GM19238 (cell line): ENCODE data around the gene DLG5.
"Not testable (repeated sequence)": the region's sequence is repeated elsewhere in the genome, so short reads cannot be mapped to it uniquely, and the experiment has no call there.

Experiments
- DNase-seq: peaks from one replicate; pipeline ENCODE4 v3.0.0; 2011; ENCODE audit warnings: low spot score; ENCODE audit not compliant: insufficient read length

Gene DLG5

GRCh38 chr10:77798940-77799339 is 127.6 kb downstream of the DLG5 start:
- no peak for DNase-seq

DNA sequence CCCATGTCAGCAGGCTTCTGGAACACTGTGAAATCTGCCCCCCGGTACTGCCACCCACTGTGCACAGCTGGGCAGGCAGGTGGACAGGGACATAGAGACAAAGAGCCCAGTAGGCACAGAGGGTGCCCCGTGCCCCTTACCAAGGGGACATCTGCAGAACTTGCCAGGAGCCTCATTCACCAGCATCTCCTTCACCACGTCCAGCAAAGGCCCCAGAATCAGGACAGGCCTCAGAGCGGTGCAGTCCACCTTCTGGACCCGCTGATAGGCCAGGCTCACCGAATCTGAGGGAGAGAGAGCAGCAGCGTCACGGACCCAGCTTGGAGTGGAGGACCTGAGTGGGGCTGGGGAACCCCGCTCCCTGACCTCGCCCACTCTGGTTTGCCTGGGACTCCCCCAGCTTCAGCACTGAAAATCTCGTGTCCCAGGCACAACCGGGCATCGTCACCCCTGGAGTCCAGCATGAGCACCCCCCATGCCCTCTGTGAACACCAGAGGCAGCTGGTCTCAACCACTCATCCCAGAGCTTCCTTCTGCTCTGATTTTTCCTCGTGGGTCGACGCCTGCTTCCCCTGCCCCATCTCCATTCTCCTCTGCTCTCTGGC is 130.1 kb downstream of the DLG5 start:
- DNase-seq = no peak

DNA sequence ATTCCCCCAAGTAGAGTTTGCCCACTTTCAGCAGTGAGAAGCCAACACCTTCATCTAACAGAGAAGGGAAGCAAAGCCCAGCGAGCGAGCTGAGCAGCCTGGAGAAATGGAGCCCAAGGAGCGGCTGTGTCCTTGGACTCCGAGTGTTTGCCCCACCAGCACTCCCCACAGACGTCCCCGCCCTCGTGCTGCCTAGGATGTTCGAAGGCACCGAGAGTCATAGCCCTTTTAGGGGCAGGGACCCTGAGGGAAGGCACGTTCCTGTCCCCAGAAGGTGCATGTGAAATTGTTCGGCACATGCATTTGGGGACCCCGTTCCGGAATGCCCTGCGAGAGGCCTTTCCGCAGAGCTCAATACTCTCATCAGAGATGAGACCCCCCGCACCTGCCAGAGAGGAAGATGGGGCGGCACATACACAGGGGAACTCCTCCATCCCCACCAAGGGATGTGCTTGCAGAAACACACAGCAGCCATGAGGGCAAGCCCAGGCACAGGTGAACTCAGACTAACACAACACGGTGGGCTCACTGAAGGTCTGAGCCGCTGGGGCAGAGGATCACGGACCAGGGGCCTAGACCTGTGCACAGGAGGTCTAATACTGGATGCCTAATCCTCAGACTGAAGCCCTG is 131.0 kb downstream of the DLG5 start:
- DNase-seq = no peak

GRCh38 chr10:77794256-77795142 is 132.1 kb downstream of the DLG5 start:
- DNase-seq = no peak

- DNase-seq = no peak
Measured at GRCh38 chr10:77793831-77794230, 132.7 kb downstream of the DLG5 start.

- no peak for DNase-seq
Measured at GRCh38 chr10:77792155-77792554, 134.4 kb downstream of the DLG5 start.

GRCh38 chr10:77791506-77791905 is 135.0 kb downstream of the DLG5 start:
- no peak for DNase-seq

GRCh38 chr10:77789861-77790260 is 136.7 kb downstream of the DLG5 start:
- no peak for DNase-seq

GRCh38 chr10:77789016-77789415 is 137.5 kb downstream of the DLG5 start:
- no peak for DNase-seq

DNA sequence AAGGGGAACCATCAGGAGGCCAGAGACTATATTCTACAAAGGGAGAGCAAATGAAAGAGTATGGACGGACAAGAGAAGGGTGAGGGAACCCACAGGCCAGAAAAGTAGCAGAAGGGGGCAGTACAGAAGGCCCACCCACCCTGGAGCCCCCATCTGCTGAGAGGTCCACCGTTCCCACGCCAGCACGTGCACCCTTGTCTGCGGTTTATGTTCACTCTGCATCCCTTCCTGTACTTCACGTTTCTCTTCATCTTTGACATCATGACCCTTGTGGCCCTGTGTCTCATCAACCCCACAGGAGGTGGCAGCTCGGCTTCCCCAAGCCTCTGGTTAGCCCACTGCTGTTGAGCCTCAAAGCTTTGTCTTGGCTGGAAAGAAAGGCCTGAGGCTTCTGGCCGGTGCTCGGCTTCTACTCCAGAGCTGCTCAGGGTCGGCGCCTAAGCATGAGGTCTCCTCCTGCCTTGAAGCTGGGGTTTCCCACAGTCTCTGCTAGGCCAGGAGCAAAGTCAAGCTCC is 138.0 kb downstream of the DLG5 start:
- no peak for DNase-seq

GRCh38 chr10:77787440-77787839 is 139.1 kb downstream of the DLG5 start:
- DNase-seq = no peak

GRCh38 chr10:77784856-77785255 is 141.7 kb downstream of the DLG5 start:
- no peak for DNase-seq

DNA sequence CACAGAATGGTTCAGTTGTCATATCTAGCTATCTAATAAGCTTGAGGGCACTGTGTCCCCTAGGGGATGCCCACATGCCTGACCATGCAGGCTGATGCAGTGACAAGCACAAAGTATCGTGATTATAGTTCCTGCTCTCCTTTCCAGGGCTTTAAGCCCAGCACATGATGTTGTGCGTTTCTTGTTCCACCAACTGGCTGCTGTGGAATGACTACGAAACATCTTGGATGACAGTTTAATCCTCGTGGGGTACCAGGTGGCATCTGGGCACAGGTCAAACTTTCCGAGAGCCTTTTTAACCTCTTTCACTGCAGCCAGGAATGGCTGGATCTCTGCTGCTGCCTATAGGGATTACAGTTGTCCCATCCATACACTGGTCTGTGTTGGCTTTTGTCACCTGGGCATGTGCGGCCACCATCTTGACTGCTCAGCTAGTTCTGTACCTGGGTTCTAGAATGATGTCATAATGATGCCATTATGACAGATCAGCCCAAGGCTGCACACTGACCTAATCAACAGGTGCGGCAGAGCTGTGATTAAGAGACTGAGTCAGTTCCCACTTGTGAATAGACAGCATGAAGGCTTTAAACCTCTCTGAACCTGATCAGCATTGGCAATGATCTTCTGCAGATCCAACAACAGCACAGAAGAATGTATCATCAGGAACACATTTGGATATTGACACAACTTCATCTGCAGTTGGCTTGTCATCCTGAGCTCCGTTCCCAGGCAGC is 144.1 kb downstream of the DLG5 start:
- DNase-seq = no peak

- DNase-seq = no peak
Measured at GRCh38 chr10:77781451-77782327, 144.9 kb downstream of the DLG5 start.

DNA sequence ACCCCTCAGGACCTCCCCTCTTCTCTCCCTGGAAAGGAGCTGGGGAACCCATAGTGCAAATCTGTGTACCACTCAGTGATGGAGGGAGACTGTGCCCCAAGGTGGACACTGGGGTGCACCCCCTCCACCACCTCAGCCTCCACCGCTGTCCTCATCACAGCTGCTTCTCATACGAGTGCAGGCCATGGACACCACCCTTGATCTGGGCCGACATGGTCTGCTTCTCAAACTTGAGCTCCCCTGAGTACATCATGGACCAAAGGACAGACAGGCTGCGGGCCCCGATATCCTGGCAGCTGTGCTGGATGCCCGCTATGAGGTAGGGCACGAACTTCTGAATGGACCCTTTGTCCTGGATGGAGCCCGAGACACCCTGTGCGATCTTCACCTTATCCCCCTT is 146.4 kb downstream of the DLG5 start:
- no peak for DNase-seq

GRCh38 chr10:77776487-77776886 is 150.1 kb downstream of the DLG5 start:
- DNase-seq = no peak

GRCh38 chr10:77774940-77775391 is 151.6 kb downstream of the DLG5 start:
- DNase-seq = no peak

GRCh38 chr10:77773631-77774426 is 152.7 kb downstream of the DLG5 start:
- DNase-seq = no peak

GRCh38 chr10:77772852-77773600 is 153.5 kb downstream of the DLG5 start:
- DNase-seq = not testable (repeated sequence)
